DOHH2 (cell line): ENCODE results near the gene PAQR9.

Experiments
- EZH2phosphoT487 ChIP-seq: fragments of 200-600 bp; sonication (generic); IDR thresholded peaks from 2 replicates; pipeline ENCODE4 v1.6.1; 2017; ENCODE audit warnings: borderline replicate concordance, mild to moderate bottlenecking, antibody characterized with exemption, low read length, moderate library complexity, mixed read lengths
- TF ChIP-seq, protein P1 (sequence below): fragments of 200-600 bp; sonication (generic); IDR thresholded peaks from one replicate; pipeline ENCODE4 v1.5.1; 2014; ENCODE audit warnings: antibody characterized with exemption, mild to moderate bottlenecking, low read depth, low read length; ENCODE audit not compliant: poor library complexity, severe bottlenecking

DNA sequence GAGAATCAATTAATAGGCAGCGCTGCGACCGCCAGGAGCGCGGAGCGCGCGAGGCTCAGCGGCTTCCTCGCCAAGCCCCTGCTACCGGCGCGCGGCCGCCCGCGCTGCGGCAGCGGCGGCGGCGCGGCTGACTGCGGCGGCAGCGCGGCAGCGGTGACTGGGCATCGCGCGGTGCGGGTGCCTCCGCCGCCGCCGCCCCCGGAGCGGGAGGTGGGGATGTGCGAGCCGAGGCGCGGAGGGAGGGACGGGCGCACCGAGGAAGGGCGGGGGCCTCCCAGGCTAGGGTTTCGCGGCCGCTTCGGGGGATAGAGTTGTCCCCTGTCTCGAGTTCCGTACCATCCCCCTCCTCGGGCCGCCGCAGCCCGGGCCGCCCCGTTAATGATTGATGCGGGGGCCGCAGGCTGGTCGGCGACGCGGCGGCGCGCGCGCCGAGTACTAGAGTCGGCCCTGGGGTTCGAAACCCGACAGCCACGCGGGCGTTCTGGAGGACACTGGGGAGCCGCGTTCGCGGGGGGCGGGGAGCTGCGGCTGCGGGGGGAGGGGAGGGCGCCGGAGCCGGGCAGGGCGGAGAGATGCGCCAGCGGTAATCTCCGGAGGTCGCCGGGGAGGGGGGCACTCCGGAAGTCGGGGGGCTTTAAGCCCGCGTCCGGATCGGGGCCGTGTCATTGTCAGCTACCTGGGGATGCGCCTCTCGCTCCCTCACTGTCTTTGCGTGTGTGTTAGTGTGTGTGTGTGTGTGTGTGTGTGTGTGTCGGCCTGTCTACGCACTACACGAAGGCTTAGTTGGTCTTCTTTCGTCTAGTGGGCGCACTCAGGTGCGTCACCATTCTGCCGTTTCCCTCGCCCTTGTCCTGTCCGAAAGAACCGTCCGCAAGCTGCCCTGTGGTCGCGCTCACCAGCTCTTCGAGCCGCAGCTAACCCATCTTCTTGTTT lies at the start of gene PAQR9:
- TF ChIP-seq, protein P1, sequence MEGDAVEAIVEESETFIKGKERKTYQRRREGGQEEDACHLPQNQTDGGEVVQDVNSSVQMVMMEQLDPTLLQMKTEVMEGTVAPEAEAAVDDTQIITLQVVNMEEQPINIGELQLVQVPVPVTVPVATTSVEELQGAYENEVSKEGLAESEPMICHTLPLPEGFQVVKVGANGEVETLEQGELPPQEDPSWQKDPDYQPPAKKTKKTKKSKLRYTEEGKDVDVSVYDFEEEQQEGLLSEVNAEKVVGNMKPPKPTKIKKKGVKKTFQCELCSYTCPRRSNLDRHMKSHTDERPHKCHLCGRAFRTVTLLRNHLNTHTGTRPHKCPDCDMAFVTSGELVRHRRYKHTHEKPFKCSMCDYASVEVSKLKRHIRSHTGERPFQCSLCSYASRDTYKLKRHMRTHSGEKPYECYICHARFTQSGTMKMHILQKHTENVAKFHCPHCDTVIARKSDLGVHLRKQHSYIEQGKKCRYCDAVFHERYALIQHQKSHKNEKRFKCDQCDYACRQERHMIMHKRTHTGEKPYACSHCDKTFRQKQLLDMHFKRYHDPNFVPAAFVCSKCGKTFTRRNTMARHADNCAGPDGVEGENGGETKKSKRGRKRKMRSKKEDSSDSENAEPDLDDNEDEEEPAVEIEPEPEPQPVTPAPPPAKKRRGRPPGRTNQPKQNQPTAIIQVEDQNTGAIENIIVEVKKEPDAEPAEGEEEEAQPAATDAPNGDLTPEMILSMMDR: no peak
- TF ChIP-seq EZH2phosphoT487: no peak
